H1 (cell line): Measurements from ENCODE around the gene SFRP5. TPM values are rescaled to one million over a fixed set of nuclear protein-coding genes. Genes with fewer than 3 reads are reported as not detected.

Source experiments
- FOSL1 ChIP-seq: IDR thresholded peaks from 2 replicates; pipeline ENCODE4 v1.6.1; 2011; ENCODE audit warnings: mild to moderate bottlenecking, low read depth, low read length, moderate library complexity; ENCODE audit not compliant: insufficient read depth
- JUN ChIP-seq: IDR thresholded peaks from 2 replicates; pipeline ENCODE4 v1.6.1; 2011; ENCODE audit warnings: low read depth, mild to moderate bottlenecking, improper control_type of control experiment, low read length
- SUZ12 ChIP-seq: fragments of 200-600 bp; sonication (generic); IDR thresholded peaks from 2 replicates; pipeline ENCODE4 v1.6.1; 2012; ENCODE audit warnings: mild to moderate bottlenecking, inconsistent platforms, low read length, moderate library complexity, mixed read lengths
- polyA plus RNA-seq, 7 experiments: library from polyadenylated mRNA; depleted of rRNA in 3 of 7; stranded (reverse) in 5 of 7; unstranded in 2 of 7; fragments of >200 nt in 5 of 7; fragments of 200-250 nt in 2 of 7; gene quantifications; 1 replicate in 5 of 7; 2 replicates in 1 of 7; 4 replicates in 1 of 7; pipeline versions ENCODE4 v1.2.1 to v1.2.3, GENCODE V29; 2011 to 2013; ENCODE audit warnings: missing spikeins in 2 of 7, mixed read lengths in 2 of 7
- total RNA-seq: library from RNA; stranded (reverse); fragmentation: NEBNext Ultra II Directional; extraction: Animal tissue kit (Norgen Biotek cat#: 25700); gene quantifications from 2 replicates; pipeline ENCODE4 v1.2.1, GENCODE V29; 2021

The SFRP5 gene
- total and polyA plus RNA-seq, 2 of the 8 experiments (the other 6 are each of a cell fraction or from before 2014, with no cell fraction given) = 3.9 to 5.9 TPM

GRCh38 chr10:97818572-97818971, 46.8 kb upstream of the SFRP5 start (continued):
- TF ChIP-seq SUZ12 (no peak), JUN (no peak), FOSL1 (no peak)
